HG03025 (cell line): ENCODE results near the gene EPHB6.

ENCODE experiments used
- ATAC-seq: cut with Tn5 transposase; IDR thresholded peaks from one replicate; pipeline ENCODE4 v1.9.1; 2021; ENCODE audit warnings: mild to moderate bottlenecking, moderate library complexity; ENCODE audit not compliant: unreplicated experiment, low FRiP score

The EPHB6 gene

DNA sequence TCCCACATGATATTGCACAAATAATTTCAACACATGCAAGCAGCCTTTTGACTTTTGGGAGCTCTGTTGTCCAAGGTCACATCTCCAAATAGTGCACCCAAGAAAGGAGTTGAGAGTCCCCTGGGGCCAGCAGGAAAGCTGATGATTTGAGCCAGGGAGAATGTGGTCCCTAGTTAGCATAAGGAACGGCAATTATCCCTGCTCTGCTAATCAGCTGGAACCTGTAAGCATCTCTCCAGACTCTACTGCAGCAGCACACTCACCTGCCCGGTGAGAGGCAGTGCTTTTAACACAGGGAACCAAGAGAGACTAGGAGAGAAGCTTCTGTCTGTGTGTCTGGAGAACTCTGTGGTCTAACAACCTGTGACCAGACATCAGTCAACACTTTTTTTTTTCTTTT, 61.6 kb downstream of the EPHB6 start:
- ATAC-seq: no peak

DNA sequence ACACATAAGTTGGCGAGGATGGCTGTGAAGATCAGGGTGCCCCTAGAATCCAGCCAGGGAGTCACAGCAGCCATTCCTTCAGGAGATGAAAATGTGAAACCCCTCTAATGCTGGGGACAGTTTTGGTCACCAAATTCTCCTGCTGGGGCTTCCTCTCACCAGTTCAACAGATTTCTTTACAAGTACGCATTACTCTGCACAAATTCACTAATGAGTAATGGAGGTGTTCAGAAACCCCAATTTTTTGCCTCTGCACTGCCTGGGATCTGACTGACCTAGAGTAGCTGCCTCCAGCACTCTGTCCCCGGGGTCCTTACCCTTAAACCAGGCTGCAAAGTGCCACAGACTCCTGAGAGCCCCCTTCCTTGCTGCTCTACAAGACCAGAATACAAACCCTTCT, 62.6 kb downstream of the EPHB6 start:
- ATAC-seq: no peak

DNA sequence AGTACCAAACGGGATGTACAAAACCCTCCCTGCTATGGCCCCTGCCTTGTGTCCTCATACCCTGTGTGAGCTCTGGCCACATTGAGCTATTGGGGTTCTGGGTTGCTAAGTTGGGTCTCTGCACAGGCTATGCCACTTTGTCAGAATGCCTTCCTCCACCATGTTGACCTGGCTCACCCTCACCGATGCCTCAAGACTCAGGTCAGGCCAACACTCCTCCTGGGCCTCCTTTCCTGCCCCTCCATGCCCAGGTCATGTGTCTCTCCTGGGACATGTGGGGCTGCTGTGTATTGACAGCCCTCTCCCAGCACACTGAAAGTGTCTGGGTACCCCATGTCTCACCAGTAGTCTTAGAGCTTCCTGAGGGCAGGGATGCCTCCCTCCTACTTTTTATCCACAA, 64.0 kb downstream of the EPHB6 start:
- no peak for ATAC-seq

DNA sequence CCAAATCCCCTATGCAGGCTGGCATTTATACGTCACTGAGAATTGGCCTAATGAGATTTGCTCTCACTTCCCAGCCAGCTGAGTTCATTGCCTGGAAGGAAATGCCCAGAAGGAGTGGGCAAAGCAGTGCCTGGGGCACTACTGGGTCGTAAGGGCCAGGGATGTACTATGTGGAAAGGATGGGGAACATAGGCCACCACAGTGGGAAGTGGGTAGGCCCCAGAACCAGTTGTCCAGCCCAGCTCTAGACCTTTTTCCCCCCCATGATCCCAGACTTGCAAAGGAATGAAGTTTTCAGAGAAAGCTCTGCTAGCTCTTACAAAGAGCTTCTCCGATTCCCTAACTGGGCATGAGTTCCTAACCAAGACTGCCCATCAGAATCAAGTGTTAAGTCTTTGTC, 64.8 kb downstream of the EPHB6 start:
- ATAC-seq: no peak
